ENCODE measurements around the gene LAMP2.

DNA sequence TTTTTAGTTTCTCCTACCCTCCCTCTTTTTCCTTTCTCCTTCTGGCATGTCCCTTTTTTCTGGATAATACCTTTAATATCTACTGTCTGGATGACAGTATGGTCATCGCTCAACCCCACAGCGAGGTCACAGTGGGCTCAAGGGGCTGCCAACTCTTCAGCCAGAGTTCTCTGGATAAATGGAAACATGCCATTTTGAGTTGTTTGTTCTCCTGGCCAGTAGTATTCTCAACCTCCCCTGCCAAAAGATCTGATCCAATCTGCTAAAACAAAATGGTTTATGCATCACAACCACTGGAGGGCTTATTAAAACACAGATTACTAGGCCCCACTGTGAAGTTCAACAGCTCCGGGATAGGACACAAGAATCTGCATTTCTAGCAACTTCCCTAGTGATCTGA lies 5.0 kb upstream of the LAMP2 start:
- TF ChIP-seq POLR2A (IDR thresholded peaks at IDR 0.05; ENCODE audit: borderline replicate concordance, extremely low read depth, insufficient read depth, insufficient read length) (no peak), FOSL1 (IDR thresholded peaks at IDR 0.05; ENCODE audit: low read depth) (no peak), CEBPB (IDR thresholded peaks at IDR 0.05; ENCODE audit: low read depth) (no peak), EZH2phosphoT487 (IDR thresholded peaks at IDR 0.05; ENCODE audit: borderline replicate concordance) (no peak)
- TF ChIP-seq, protein P1, sequence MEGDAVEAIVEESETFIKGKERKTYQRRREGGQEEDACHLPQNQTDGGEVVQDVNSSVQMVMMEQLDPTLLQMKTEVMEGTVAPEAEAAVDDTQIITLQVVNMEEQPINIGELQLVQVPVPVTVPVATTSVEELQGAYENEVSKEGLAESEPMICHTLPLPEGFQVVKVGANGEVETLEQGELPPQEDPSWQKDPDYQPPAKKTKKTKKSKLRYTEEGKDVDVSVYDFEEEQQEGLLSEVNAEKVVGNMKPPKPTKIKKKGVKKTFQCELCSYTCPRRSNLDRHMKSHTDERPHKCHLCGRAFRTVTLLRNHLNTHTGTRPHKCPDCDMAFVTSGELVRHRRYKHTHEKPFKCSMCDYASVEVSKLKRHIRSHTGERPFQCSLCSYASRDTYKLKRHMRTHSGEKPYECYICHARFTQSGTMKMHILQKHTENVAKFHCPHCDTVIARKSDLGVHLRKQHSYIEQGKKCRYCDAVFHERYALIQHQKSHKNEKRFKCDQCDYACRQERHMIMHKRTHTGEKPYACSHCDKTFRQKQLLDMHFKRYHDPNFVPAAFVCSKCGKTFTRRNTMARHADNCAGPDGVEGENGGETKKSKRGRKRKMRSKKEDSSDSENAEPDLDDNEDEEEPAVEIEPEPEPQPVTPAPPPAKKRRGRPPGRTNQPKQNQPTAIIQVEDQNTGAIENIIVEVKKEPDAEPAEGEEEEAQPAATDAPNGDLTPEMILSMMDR (IDR thresholded peaks at IDR 0.05 in 2 of 3, conservative IDR thresholded peaks at IDR 0.05 in 1 of 3; ENCODE audit: borderline replicate concordance in 1 of 3, insufficient read depth in 1 of 3, low read depth in 2 of 3, low read length in 2 of 3) = no peak

Measured in HCT116 (cell line).